Measurements from ENCODE around the gene PRAMEF2.
"Not testable (repeated sequence)": the region's sequence is repeated elsewhere in the genome, so short reads cannot be mapped to it uniquely, and the experiment has no call there.

The PRAMEF2 gene

GRCh38 chr1:12856786-12857185 lies at the start of gene PRAMEF2:
PRAMEF2 (plus strand) TSS chr1:12857086; CDS start chr1:12859010, 1,924 bp downstream.
- DNase-seq: not testable (repeated sequence)

GRCh38 chr1:12809933-12810332 lies 47.0 kb upstream of the PRAMEF2 start:
- no peak for DNase-seq

- no peak for DNase-seq
Measured at GRCh38 chr1:12810691-12811408, 46.0 kb upstream of the PRAMEF2 start.

GRCh38 chr1:12811409-12811784 lies 45.5 kb upstream of the PRAMEF2 start:
- DNase-seq: no peak

GRCh38 chr1:12819061-12819460 lies 37.8 kb upstream of the PRAMEF2 start:
- not testable (repeated sequence) for DNase-seq

- DNase-seq: not testable (repeated sequence)
Measured at GRCh38 chr1:12831310-12831709, 25.6 kb upstream of the PRAMEF2 start, which contains the start of gene PRAMEF11. PRAMEF11 (minus strand) TSS chr1:12831410; CDS start chr1:12828789, 2,621 bp downstream.

GRCh38 chr1:12833251-12833650 lies 23.6 kb upstream of the PRAMEF2 start:
- not testable (repeated sequence) for DNase-seq

GRCh38 chr1:12848620-12849019 lies 8.3 kb upstream of the PRAMEF2 start, which contains the start of gene HNRNPCL1:
HNRNPCL1 (minus strand) TSS chr1:12848720; CDS start chr1:12848289, 431 bp downstream.
- DNase-seq: not testable (repeated sequence)

GRCh38 chr1:12851779-12852178 lies 5.1 kb upstream of the PRAMEF2 start:
- DNase-seq: no peak

GRCh38 chr1:12863131-12863880 lies 6.4 kb downstream of the PRAMEF2 start:
- DNase-seq: not testable (repeated sequence)

GRCh38 chr1:12878453-12878852 lies 21.6 kb downstream of the PRAMEF2 start:
- DNase-seq: not testable (repeated sequence)

- not testable (repeated sequence) for DNase-seq
Measured at GRCh38 chr1:12886101-12886500, 29.2 kb downstream of the PRAMEF2 start, which contains the start of gene PRAMEF4. PRAMEF4 (minus strand) TSS chr1:12886201; CDS start chr1:12883394, 2,807 bp downstream.

- not testable (repeated sequence) for DNase-seq
Measured at GRCh38 chr1:12898170-12898569, 41.3 kb downstream of the PRAMEF2 start, which contains the start of gene PRAMEF10. PRAMEF10 (minus strand) TSS chr1:12898270; CDS start chr1:12895847, 2,423 bp downstream.

GRCh38 chr1:12899186-12899585 lies 42.3 kb downstream of the PRAMEF2 start:
- not testable (repeated sequence) for DNase-seq

- not testable (repeated sequence) for DNase-seq
Measured at GRCh38 chr1:12903793-12904572, 47.1 kb downstream of the PRAMEF2 start.
